RWPE2 (cell line): ENCODE data around the gene STIM1.

Experiments used
- ATAC-seq: fragments of 200-7000 bp; cut with Tn5 transposase; 3 replicates; pipeline ENCODE4 v1.9.1; 2021; ENCODE audit warnings: low read depth
- DNase-seq: peaks from one replicate; pipeline ENCODE4 v3.0.0-alpha.2; 2020; ENCODE audit warnings: low spot score
- H3K27ac ChIP-seq: fragments of 450-650 bp; 2 replicates; pipeline ENCODE4 v1.5.1; 2017; ENCODE audit warnings: mild to moderate bottlenecking; ENCODE audit not compliant: poor library complexity, severe bottlenecking
- H3K27me3 ChIP-seq: fragments of 250-450 bp; sonication (Bioruptor Pico); 2 replicates; pipeline ENCODE4 v1.5.1; 2021; ENCODE audit warnings: mild to moderate bottlenecking, moderate library complexity; ENCODE audit not compliant: insufficient read depth, poor library complexity, severe bottlenecking
- H3K36me3 ChIP-seq: fragments of 250-450 bp; sonication (Bioruptor Pico); 2 replicates; pipeline ENCODE4 v1.5.1; 2020; ENCODE audit warnings: low read depth, mild to moderate bottlenecking, moderate library complexity
- H3K4me1 ChIP-seq: fragments of 250-450 bp; sonication (Bioruptor Pico); 2 replicates; pipeline ENCODE4 v1.5.1; 2021; ENCODE audit warnings: mild to moderate bottlenecking, moderate library complexity; ENCODE audit not compliant: insufficient read depth, poor library complexity, severe bottlenecking
- H3K4me3 ChIP-seq: fragments of 250-450 bp; sonication (Bioruptor Pico); 2 replicates; pipeline ENCODE4 v1.5.1; 2021; ENCODE audit warnings: mild to moderate bottlenecking, moderate library complexity; ENCODE audit not compliant: severe bottlenecking
- H3K9me3 ChIP-seq: fragments of 250-450 bp; sonication (Bioruptor Pico); 2 replicates; pipeline ENCODE4 v1.5.1; 2021; ENCODE audit warnings: mild to moderate bottlenecking, moderate library complexity; ENCODE audit not compliant: severe bottlenecking
- TF ChIP-seq, protein P1 (sequence below): fragments of 450-650 bp; IDR thresholded peaks from one replicate; pipeline ENCODE4 v1.5.1; 2017; ENCODE audit warnings: mild to moderate bottlenecking, moderate library complexity; ENCODE audit not compliant: poor library complexity, severe bottlenecking

The STIM1 gene

DNA sequence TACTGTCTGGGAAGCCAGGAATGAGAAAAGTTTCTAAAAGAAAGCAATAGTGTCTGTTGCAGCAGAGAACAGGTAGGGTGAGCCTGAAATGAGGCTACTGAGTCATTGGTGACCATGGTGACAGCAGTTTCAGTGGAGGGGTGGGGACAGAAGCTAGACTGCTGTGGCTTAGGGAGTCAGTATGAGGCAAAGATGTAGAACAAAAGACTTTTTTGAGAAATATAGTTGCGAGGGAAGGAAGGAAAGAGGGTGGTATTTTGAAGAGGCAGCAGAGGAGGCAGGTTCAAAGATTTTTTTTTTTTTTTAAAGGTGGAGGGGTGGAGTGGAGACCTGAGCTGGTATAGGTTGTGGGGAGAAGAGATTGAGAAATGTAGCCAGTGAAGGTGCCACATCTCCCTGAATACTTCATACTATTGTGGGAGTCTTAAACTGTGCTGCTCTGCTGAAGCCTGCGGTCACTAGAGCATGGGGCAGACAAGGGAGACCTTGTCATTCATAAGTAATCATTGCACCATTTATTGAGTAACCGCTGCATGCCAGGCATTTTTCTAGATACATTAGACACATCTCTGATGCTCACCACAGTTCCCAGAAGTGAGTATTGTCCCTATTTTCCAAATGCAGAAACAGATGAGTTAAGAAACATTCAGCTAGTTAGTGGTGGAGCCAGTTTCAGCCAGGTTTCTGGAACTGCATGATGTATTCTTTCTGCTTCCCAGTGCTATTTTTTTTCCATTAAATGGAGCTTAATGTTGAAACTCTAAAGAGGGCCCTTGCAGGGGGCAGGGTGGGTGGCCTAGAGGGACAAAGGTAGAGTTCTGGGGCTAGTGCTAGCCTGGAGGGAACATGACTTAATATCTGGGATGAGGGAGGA lies 49.9 kb downstream of the STIM1 start:
- ATAC-seq = peak; percentile 89
- Histone ChIP-seq H3K27me3 (no peaks in the 10 kb centered on the region), H3K27ac (peak overlapping the region; percentile 69), H3K9me3 (no peaks in the 10 kb centered on the region), H3K4me3 (no peak overlapping the region), H3K4me1 (peaks cover 25% of the 10 kb centered on the region), H3K36me3 (no peaks in the 10 kb centered on the region)
- peak; percentile 58 for DNase-seq
- TF ChIP-seq, protein P1, sequence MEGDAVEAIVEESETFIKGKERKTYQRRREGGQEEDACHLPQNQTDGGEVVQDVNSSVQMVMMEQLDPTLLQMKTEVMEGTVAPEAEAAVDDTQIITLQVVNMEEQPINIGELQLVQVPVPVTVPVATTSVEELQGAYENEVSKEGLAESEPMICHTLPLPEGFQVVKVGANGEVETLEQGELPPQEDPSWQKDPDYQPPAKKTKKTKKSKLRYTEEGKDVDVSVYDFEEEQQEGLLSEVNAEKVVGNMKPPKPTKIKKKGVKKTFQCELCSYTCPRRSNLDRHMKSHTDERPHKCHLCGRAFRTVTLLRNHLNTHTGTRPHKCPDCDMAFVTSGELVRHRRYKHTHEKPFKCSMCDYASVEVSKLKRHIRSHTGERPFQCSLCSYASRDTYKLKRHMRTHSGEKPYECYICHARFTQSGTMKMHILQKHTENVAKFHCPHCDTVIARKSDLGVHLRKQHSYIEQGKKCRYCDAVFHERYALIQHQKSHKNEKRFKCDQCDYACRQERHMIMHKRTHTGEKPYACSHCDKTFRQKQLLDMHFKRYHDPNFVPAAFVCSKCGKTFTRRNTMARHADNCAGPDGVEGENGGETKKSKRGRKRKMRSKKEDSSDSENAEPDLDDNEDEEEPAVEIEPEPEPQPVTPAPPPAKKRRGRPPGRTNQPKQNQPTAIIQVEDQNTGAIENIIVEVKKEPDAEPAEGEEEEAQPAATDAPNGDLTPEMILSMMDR = no peak

DNA sequence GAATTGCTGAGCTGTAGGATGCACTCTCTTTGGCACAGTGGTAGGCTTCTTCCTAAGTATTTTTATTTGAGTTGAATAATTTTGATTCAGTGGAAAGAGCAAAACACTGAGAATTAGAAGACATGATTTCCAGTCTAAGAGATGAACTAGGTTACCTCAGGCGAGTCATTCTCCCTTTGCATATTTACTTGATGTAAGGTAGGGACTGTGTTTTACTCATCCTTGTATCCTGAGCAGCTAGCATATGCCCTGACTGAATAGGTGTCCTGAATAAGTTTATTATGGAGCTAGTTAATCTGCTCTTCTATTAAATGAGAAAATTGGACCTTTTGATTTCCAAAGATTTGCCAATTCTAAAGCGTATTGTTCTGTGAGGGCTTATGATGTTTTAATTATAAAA lies 50.7 kb downstream of the STIM1 start:
- TF ChIP-seq, protein P1 = no peak
- ATAC-seq (peak; percentile 72), DNase-seq (no peak)
- peak overlapping the region; percentile 69 for H3K27ac ChIP-seq
- no peaks in the 10 kb centered on the region for H3K9me3 ChIP-seq
- no peaks in the 10 kb centered on the region for H3K36me3 ChIP-seq
- no peaks in the 10 kb centered on the region for H3K27me3 ChIP-seq
- H3K4me1 ChIP-seq = peaks cover 25% of the 10 kb centered on the region
- H3K4me3 ChIP-seq = no peak overlapping the region

DNA sequence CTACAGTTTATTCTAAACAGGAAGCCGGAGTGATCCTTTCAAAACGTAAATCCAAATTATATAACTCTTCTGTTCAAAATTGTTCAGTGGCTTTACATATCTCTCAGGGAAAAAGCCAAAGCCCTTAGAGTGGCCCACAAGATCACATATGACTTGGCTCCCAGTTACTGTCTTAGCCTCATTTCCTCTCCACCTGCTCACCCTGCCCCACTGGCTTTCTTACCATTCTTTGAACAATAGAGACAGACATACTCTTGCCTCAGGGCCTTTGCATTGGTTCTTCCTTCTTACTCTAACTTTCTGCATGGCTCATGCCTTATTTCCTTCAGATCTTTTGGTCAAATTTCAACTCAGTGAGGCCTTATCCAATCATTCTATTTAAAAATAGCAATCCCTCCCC lies 52.1 kb downstream of the STIM1 start:
- no peak overlapping the region for H3K4me3 ChIP-seq
- H3K36me3 ChIP-seq = no peaks in the 10 kb centered on the region
- H3K4me1 ChIP-seq = peaks cover 25% of the 10 kb centered on the region
- no peaks in the 10 kb centered on the region for H3K27me3 ChIP-seq
- TF ChIP-seq, protein P1 = no peak
- ATAC-seq (no peak), DNase-seq (no peak)
- H3K27ac ChIP-seq = no peak overlapping the region
- H3K9me3 ChIP-seq = no peaks in the 10 kb centered on the region

DNA sequence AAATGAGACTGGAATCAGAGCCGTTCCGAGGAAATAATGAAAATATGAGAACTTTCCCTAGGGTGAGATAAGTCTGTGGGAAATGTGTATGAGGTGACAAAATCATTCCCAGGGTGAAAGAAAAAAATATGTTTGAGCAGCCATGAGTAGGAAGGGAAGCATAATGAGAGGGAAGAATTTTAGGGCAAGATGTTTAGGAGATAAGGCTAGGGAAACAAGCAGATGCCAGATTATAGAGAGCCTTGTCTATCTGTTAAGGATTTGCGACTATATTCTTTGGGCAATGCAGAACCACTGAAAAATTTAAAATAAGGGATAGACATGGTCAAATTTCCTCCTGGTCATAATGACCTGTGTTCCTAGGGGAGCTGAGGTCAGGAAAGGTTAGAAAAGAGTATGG lies 54.4 kb downstream of the STIM1 start:
- H3K27ac ChIP-seq = no peak overlapping the region

More for the DNA sequence above, 54.4 kb downstream of the STIM1 start:
- Histone ChIP-seq H3K9me3 (no peaks in the 10 kb centered on the region), H3K27me3 (no peaks in the 10 kb centered on the region), H3K4me1 (peaks cover 17% of the 10 kb centered on the region), H3K36me3 (no peaks in the 10 kb centered on the region), H3K4me3 (no peak overlapping the region)
- no peak for ATAC-seq
- no peak for DNase-seq
- TF ChIP-seq, protein P1 = no peak
